Activated CD4-positive, alpha-beta T cell treated with anti-CD3 and anti-CD28 coated beads for 48 hours (primary cell): Measurements from ENCODE around the gene ATP11A.
"Not testable (repeated sequence)": the region's sequence is repeated elsewhere in the genome, so short reads cannot be mapped to it uniquely, and the experiment has no call there.

Experiments used
- DNase-seq: peaks from one replicate; pipeline ENCODE4 v3.0.0-alpha.2; 2020

The ATP11A gene

DNA sequence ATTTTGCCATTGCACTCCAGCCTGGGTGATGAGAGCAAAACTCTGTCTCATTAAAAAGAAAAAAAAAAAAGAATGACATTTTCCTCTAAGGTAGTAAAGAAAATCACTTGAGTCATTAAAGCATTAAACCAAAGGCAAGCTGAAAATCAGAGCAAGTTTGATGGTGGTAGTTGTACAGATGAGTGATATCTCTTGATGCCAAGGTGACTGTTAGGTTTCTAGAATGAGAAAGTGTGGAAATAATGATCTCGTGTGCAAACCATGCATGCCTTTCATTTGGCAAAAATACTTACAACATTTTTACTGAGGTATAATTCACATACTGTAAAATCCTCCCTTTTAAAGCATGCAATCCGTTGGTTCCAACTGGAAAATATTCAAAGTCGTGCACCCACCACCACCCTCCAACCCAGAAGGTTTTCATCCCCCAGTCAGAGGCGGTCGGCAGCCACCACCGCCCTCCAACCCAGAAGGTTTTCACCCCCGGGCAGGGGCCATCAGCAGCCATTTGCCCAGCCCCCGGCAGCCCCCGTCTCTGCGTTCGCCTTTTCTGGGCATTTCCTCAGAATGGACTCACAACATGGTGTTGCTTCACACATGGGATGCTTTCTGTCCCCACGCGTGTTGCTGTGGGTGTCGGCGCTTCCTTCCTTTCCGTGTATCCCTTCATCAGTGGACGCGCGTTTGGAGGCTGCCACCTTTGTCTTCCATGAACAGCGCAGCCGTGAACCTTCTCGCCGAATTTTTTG is 90.2 kb downstream of the ATP11A start:
- DNase-seq, result no peak

DNA sequence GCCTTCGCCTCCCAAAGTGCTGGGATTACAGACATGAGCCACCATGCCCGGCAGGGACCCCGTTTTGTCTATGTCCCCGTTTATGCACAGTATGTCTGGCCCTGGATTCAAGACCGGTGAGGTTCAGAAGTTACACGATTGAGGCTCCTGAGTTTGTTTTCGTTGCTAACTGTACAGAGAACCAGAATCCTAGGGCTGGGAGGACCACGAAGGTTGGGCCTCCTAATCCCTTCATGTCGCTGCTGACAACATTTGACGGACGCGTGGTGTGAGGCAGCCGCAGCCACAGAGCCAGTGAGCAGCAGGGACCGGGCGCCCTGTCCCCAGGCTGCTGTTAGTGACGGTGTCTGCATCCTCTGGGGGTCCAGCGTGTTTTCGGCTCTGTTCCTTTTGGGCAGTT is 91.4 kb downstream of the ATP11A start:
- no peak for DNase-seq

DNA sequence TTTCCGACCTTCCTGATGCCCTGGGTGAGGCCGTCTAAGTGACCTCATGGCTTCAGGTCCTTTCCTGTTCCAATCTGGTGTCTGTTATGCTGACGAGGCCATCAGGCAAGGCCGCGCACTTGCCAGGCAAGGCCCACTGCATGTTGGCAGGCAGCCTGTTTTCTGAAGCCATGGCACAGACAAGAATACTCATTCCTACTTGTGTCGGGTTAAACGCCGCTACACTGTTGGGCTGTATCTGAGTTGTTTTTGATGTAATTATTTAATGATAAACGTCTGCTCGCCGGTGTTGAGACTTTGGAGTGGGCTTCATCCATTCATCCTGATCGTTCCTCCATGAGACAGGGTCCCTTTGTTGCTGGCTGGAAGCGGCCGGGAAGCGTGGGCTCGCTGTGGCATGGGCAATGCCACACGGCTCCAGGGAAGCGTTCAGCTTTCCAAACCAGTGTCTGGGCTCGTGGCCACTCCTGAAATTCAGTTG is 92.1 kb downstream of the ATP11A start:
- no peak for DNase-seq

DNA sequence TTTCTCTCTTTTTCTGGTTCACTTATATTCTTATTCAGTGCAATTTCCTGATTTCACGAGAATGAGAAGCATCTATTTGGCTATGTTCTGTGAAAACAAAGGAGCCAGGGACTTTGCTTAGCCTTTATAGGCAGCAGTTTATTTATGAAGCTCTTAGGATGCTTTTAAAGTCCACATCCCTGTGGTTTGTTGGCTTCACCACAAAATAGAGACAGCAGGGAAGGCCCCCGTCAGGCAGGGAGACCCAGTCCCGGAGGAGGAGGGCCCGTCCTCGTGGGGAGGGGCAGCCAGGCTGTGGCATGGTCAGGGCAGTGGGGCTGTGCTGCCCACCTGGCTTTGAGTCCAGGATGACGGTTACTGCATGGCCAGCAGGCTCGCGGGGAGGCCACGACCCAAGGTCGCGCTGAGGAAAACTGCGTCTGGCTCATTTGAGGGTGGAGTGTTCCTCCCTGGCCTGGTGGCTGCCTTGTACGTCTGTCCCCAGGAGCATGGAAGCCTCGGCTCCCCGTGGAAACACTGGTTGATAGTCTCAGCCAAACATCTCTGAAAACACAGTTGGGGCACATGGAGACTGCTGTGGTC is 92.7 kb downstream of the ATP11A start:
- DNase-seq, result no peak

DNA sequence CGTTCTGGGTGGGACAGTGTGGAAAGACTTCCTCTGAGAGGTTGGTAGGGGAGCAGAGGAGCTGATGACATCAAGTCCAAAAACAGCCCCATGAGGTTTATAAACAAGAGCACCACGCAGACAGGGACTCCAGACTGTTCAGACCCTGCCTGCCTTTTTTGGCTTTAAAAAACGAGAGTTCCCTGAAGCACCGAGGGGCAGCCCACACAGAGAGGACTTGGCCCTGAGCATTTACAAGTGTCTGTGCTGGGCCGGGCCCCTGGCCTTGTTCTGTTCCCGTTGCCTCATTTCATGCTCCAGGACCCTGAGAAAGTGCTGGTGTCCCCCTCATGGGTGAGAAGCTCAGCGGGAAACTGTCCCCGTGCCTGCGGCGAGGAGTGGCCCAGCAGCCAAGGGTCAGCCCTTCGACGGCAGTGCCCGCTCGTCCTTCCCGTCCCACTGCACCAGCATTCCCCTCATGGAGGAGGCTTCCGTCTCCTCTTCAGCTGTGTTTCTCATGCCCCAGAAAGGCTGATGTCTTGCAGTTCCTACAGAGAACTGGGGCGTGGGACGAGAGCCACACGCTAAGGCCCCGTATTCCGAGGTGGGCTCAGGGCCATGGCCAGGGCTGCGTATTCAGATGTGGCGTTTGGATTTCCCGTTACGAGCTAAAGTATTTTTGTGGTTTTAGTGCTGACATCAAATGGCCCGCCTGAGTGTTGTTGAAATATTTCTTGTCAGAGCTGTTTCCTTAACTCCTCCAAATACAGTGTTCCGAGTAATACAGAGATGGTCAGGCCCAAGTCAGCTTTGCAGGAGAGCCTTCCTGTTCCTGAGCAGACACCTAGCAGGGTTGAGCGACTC is 93.5 kb downstream of the ATP11A start:
- DNase-seq, result no peak

DNA sequence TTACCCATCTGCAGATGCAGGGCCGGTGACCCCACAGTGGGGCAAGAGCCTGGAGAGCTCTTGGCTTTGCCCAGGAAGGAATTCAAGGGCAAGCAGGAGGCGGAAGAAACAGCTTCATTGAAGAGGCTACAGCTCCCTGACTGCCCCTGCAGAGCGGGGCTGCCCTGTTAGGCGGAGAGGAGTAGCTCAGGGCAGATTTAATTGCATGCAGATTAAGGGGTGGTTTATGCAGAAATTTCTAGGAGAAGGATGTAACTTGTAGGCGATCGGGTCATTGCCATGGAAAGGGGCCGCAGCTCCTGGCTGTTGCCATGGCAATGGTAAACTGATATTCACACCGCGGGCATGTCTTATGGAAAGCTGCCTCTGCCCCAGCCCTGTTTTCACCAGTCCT is 94.1 kb downstream of the ATP11A start:
- DNase-seq, result no peak

DNA sequence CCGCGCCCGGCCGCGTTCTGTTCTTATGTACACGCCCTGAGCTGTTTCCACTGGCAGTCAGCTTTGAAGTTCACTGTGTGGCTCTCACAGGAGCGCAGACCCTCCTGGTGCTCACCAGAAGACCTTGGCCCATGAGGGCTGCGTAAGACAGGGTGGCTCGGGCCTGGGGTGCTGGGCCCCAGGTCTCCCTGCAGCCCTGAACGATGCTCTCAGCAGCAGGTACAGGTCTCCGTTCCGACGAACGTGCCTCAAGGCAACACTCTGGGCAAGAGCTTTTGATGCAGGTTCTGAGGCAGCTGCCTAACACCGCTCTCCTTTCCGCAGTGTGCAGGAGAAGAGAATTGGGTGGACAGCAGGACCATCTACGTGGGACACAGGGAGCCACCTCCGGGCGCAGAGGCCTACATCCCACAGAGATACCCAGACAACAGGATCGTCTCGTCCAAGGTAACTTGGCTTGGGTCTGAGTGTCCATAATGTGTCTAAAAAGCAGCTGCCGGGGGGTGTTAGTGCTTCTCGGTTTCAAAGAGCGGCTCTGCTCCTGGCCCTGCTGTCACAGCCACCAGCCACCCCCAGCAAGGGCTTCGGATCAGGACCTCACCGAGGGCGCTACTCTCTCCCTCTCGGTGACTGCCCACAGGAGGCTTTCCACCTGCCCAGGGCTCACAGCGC is 95.1 kb downstream of the ATP11A start:
- DNase-seq, result no peak

DNA sequence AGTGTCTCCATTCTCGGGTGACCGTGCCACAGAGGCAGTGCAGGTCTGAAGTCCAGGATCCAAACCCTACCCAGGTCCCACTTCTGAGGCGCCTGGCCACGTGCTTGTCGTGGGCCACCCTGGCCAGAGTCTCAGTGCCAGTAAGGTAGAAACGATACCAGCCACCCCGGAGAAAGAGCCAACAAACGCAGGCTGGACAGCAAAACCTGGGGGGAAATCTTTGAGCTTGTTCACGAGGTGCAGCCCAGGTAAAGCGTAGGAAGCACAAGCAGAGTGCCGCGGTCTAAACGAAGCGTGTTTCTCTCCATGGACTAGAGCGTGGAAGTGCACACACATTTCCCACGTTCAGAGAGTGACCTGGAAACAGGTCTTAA is 95.6 kb downstream of the ATP11A start:
- no peak for DNase-seq

DNA sequence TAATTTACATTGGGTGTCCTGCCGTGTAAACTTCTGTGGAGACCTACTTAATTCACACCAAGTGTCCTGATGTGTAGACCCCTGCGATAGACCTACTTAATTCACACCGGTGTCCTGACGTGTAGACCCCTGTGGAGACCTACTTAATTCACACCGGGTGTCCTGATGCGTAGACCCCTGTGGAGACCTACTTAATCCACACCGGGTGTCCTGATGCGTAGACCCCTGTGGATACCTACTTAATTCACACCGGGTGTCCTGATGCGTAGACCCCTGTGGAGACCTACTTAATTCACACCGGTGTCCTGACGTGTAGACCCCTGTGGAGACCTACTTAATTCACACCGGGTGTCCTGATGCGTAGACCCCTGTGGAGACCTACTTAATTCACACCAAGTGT is 97.0 kb downstream of the ATP11A start:
- DNase-seq, result not testable (repeated sequence)

DNA sequence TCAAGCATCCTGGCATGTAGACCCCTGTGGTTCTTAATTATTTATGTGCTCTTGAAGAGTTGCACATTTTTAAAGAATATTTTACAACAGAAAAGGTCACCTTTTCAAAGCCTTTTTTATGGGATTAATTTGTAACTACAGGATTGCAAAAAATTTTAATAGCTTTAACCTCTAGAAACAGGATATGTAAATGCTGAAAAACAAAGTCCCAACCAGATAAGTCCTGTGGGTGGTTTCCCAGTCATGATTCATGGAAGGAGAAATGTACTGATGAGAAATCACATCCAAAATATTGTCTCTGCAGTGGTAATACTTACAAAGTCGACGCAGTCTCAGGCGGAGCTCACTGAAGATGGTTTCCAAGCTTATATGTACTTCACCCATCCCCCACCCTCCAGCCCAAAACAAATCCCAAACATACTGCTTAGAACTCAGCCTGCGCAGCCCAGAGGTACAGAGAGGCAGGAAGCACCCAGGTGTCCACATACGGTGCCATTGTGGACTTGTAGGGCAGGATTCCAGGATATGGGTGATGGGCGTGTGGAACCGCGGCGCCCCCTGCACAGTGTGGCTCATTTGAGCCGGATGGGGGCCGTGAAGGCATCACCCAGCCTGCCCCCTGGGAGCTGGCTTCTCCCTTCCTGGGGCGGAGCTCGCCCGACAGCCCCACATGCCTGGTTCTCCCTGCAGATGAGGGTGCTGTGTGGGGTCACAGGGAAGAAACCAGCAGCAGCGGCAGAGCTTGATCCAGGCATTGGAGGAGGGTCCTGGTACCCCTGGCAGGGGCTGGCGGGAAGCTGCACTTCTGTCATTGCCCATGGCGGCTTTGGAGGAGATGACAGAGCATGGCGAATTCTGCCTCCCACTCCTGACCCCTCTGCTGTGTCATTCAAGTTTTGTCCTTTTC is 101.2 kb downstream of the ATP11A start:
- no peak for DNase-seq

DNA sequence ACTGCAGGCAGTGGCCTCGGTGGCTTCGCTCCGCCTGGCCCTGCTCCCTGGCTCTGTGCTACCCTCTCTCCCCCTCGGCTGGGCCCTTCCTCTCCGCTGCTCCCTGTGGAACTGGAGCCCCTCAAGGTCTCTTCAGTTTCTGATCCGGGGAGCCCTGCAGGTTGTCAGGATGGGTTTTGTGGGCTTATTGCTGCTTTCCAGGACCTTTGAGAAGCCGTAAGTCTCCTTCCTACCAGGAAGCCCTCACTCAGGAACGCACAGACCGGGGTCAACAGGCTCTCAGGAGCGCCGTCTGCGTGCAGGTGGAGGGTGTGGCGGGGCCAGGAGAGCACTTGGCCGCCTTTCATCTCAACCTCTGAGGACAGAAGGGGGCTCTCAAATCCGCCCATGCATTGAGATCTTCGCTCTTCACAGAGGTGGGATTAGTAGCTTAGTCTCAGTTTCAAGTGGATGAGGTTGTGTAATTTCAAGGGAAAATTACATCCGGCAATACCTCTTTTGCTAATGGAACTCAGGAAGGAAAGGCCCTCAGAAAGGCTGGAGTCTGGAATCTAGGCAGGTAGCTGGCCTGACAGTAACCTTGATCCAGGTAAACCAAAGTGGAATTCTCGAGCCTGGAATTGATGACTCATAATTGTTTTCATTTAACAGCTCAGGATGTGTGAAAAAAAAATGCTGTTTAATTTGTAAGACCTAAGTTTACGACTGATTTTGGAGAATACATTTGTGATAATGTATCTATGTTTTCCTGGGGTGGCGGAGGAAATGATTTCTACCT is 102.0 kb downstream of the ATP11A start:
- DNase-seq, result no peak

DNA sequence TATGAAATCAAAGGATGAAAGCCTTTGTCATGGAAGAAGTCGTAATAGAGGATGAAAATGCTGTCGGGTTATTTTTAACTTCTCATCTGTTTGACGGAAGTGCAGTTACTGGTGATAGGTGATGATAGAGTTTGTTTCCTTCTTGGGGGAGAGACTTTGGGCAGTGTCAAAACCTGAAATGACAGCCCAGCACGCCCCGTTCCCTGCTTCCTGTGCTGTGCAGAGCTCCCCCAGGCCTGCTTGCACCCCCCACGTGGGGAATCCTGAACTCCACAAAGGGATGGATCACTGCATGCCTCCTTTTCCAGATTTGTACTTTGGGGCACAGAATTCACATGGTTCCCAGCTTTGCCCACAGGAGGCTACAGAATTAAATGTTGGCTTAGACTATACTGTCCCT is 102.7 kb downstream of the ATP11A start:
- no peak for DNase-seq

DNA sequence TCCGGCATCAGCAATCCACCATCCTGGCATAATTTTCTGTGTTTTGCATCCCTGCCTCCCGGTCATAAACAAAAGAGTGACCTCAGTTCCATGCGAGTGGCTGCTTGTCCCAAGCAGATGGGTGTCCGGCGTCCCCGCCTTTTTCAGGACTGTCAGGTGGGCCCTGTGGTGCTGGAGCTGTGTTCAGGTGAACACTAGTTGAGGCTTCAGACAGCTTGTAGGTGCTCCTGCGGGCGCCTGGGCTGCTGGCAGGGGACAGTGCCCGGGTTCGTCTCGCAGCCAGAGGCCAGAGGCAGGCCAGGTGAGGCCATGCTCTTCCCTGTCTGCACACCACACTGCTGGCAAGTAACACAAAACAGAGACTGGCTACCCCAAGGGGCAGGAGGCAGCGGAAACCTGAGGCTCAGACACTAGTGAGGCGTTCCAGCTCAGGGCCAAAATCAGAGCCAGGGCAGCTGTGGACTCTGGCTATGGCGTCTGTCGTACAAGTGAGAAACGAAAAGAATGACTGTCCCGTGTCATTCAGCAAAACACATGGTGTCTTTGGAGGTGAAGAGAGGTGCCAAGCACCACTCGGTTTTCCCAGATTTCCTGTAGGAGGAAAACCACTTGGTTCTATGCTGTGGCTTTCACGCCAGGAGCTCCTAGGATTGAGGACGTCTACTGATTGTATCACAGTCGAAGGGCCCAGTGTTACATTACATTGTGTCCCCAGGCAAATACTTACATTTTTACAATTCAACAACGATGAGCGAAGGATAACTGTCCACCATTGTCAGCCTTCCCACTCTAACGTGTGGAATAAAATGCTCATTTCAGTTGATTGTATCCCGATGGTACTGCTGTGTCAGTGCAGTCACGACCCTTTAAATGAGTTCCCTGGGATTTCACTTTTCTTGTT is 104.0 kb downstream of the ATP11A start:
- DNase-seq, result no peak

DNA sequence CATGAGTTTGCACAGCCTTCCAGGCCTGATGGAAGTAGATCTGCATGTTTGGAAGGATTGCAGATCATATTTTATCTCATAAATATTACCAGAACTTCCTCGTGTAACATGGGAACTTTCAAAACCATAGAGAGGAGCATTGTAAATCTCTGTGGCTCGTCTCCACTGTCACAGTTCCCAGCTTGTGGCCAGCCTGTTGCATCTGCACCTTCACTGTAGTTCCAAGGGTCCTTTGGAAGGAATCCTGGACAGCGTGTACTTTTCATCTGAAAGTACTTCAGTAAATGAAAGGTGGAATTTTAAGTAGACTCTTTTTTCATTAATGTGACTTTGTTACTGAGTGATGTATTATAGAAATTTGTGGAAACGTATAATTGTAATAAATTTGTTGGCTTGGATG is 105.4 kb downstream of the ATP11A start:
- no peak for DNase-seq

DNA sequence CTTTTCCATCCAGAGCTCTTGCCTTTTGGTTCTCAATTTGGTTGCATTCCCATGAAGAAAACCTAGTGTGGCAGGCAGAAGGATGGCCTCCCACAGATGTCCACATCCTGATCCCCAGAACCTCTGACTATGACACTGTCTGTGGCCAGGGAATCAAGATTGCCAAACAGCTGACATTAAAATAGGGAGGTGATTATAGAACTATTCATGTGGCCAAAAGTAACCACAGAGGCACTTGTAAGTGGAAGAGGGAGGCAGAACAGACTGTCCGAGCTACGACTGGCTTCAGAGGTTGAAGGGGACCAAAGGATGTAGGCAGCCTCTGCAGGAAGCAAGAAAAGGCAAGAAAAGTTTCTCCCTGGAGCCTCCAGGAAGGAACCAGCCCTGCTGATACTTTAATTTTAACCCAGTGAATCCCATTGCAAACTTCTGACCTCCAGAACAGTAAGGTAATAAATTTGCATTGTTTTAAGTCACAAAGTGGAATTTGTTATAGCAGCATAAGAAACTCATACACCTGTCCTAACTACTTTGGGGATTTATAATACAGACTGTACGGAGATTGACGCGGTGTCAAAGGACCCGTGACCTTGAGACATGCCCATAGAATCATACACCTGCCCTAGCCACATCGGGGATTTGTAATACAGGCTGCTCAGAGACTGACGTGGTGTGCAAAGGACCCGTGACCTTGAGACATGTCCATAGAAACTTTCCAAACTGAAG is 106.5 kb downstream of the ATP11A start:
- no peak for DNase-seq

DNA sequence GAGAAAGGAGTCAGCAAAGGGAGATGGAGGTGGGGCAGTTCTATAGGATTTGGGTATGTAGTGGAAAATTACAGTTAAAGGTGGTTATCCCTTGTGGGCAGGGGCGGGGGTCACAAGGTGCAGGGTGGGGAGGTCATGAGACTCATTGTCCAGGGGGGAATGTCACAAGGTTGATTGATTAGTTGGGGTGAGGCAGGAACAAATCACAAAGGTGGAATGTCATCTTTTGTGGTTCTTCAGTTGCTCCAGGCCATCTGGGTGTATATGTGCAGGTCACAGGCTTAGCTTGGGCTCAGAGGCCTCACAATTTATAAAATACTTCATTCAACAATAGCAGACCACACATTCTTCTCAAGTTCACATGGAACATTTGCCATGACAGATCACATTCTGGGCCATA is 109.6 kb downstream of the ATP11A start:
- no peak for DNase-seq

DNA sequence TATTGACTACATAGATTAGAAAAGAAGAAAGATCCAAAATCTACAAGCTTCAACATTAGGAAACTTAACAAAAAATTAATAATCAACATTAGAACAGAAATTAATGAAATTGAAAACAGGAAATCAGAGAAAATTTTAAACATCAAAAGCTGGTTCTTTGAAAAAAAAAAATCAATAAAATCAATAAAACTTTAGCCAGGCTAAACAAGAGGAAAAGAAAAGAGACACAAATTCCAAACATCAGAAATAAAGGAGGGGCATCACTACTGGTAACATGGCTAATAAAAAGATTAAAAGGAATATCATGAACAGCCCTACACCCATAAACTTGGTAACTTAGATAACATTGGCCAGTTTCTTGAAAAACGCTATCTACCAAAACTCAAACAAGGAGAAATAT is 110.2 kb downstream of the ATP11A start:
- DNase-seq, result no peak

DNA sequence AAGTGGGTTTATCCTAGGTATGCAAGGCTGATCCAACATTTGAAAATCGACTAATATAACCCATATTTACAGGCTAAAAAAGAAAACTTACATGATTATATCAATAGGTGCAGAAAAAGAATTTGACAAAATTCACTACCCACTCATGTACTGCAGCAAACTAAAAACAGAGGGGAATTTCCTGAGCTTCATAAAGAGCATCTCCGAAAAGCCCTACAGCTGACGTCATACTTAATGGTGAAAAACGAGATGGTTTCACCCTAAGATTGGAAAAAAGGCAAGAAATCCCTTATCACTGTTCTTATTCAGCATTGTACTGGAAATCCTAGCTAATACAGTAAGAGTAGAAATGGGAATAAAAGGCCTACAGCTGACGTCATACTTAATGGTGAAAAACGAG is 111.0 kb downstream of the ATP11A start:
- DNase-seq, result not testable (repeated sequence)

DNA sequence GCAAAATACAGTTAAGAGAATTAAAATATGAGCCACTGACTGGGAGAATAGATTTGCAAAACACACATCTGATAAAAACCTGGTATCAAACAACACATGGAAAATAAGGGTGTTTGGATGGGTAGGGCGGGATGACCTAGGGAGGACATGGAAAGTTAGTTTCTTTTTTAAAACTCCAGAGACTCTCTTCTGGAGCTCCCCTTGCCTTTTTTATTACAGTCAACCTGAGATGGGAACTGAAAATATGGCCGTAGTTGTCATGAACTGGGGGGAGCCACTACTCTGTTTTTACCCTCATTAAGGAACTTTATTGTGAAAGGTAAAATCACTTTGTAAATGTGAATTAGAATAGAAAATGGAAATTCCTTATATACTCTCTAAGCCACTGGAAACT is 113.0 kb downstream of the ATP11A start:
- no peak for DNase-seq

DNA sequence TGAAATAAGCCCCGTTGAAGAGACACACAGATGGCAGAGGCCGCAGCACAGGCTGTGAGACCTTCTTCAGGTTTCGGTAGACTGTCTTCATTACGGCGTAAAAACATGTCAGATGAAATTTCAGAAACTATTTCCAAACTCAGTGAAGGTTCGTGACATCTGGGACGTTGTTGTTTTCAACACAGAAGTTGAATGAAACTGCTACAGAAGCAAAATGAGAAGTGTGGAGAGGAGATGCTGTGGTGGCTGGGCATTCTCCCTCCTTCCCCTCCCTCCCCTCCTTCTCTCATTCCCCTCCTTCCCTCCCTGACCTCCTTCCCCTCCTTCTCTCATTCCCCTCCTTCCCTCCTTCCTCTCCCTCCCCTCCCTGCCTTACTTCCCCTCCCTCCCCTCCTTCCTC is 113.6 kb downstream of the ATP11A start:
- DNase-seq, result no peak
